ENCODE data around the gene RBM19.

The RBM19 gene

GRCh38 chr12:113788020-113788856 is 177.9 kb downstream of the RBM19 start:
- no peak for DNase-seq (ENCODE audit: low read depth in 2 of 2, low spot score in 1 of 2)

- no peak for DNase-seq (ENCODE audit: low read depth in 2 of 2, low spot score in 1 of 2)
Observed at GRCh38 chr12:113786107-113786506, 180.0 kb downstream of the RBM19 start.

GRCh38 chr12:113783811-113784210 is 182.3 kb downstream of the RBM19 start:
- no peak for DNase-seq (ENCODE audit: low read depth in 2 of 2, low spot score in 1 of 2)

GRCh38 chr12:113782873-113783272 is 183.3 kb downstream of the RBM19 start:
- DNase-seq (ENCODE audit: low read depth in 2 of 2, low spot score in 1 of 2): no peak

GRCh38 chr12:113781415-113782198 is 184.5 kb downstream of the RBM19 start:
- no peak for DNase-seq (ENCODE audit: low read depth in 2 of 2, low spot score in 1 of 2)

- DNase-seq (ENCODE audit: low read depth in 2 of 2, low spot score in 1 of 2): no peak
Observed at GRCh38 chr12:113779774-113780173, 186.4 kb downstream of the RBM19 start.

- DNase-seq (ENCODE audit: low read depth in 2 of 2, low spot score in 1 of 2): no peak
Observed at GRCh38 chr12:113778432-113779132, 187.5 kb downstream of the RBM19 start.

- DNase-seq (ENCODE audit: low read depth in 2 of 2, low spot score in 1 of 2): no peak
Observed at GRCh38 chr12:113777751-113778150, 188.4 kb downstream of the RBM19 start.

GRCh38 chr12:113776536-113776935 is 189.6 kb downstream of the RBM19 start:
- DNase-seq (ENCODE audit: low read depth in 2 of 2, low spot score in 1 of 2): no peak

- DNase-seq (ENCODE audit: low read depth in 2 of 2, low spot score in 1 of 2): no peak
Observed at GRCh38 chr12:113774526-113774925, 191.6 kb downstream of the RBM19 start.

- no peak for DNase-seq (ENCODE audit: low read depth in 2 of 2, low spot score in 1 of 2)
Observed at GRCh38 chr12:113772505-113773030, 193.6 kb downstream of the RBM19 start.

- DNase-seq (ENCODE audit: low read depth in 2 of 2, low spot score in 1 of 2): no peak
Observed at GRCh38 chr12:113770389-113770865, 195.7 kb downstream of the RBM19 start.

- no peak for DNase-seq (ENCODE audit: low read depth in 2 of 2, low spot score in 1 of 2)
Observed at GRCh38 chr12:113769305-113769704, 196.8 kb downstream of the RBM19 start.

- no peak for DNase-seq (ENCODE audit: low read depth in 2 of 2, low spot score in 1 of 2)
Observed at GRCh38 chr12:113768850-113769249, 197.3 kb downstream of the RBM19 start.

- DNase-seq (ENCODE audit: low read depth in 2 of 2, low spot score in 1 of 2): no peak
Observed at GRCh38 chr12:113766879-113767878, 198.9 kb downstream of the RBM19 start.

Data from stimulated activated CD8-positive, alpha-beta memory T cell treated with anti-CD3 and anti-CD28 coated beads, Interleukin-4, amount 100 ng/mL, for 1 hour (primary cell).